SK-N-SH (cell line): ENCODE data around the gene CYP2A13.

Source experiments
- EP300 ChIP-seq, 2 experiments: IDR thresholded peaks; 2 replicates each; pipeline versions ENCODE4 v1.4.0 to v1.6.1; 2012; ENCODE audit warnings: borderline replicate concordance in 1 of 2, low read depth in 1 of 2, low read length in 1 of 2
- GABPA ChIP-seq: IDR thresholded peaks from 2 replicates; pipeline ENCODE4 v1.4.0; 2012; ENCODE audit warnings: low read depth, mild to moderate bottlenecking
- MEF2A ChIP-seq: IDR thresholded peaks from 2 replicates; pipeline ENCODE4 v1.4.0; 2012; ENCODE audit warnings: low read depth, borderline replicate concordance
- NRF1 ChIP-seq: IDR thresholded peaks from 2 replicates; pipeline ENCODE4 v1.6.1; 2012; ENCODE audit warnings: low read depth, mild to moderate bottlenecking, low read length
- POLR2AphosphoS5 ChIP-seq: IDR thresholded peaks from 2 replicates; pipeline ENCODE4 v1.6.1; 2012; ENCODE audit warnings: low read depth, low read length
- RFX5 ChIP-seq: IDR thresholded peaks from 2 replicates; pipeline ENCODE4 v1.6.1; 2012; ENCODE audit warnings: mild to moderate bottlenecking, improper control_type of control experiment, low read length
- SIN3A ChIP-seq: IDR thresholded peaks from 2 replicates; pipeline ENCODE4 v1.6.1; 2012; ENCODE audit warnings: low read depth, mild to moderate bottlenecking, low read length, moderate library complexity, borderline replicate concordance
- SMC3 ChIP-seq: IDR thresholded peaks from 2 replicates; pipeline ENCODE4 v1.6.1; 2012; ENCODE audit warnings: low read depth, low read length, improper control_type of control experiment
- TAF1 ChIP-seq: IDR thresholded peaks from 2 replicates; pipeline ENCODE4 v1.6.1; 2012; ENCODE audit warnings: low read depth, mild to moderate bottlenecking, low read length, moderate library complexity, borderline replicate concordance
- TEAD4 ChIP-seq: IDR thresholded peaks from 2 replicates; pipeline ENCODE4 v1.4.0; 2012; ENCODE audit warnings: mild to moderate bottlenecking, borderline replicate concordance; ENCODE audit not compliant: insufficient read depth
- TF ChIP-seq, protein P1 (sequence below): fragments of 200-600 bp; sonication (generic); IDR thresholded peaks from 2 replicates; pipeline ENCODE4 v1.6.1; 2017; ENCODE audit warnings: antibody characterized with exemption, mild to moderate bottlenecking, moderate library complexity
- TF ChIP-seq, protein P2 (sequence below): IDR thresholded peaks from 2 replicates; pipeline ENCODE4 v1.4.0; 2012; ENCODE audit warnings: low read depth
- TF ChIP-seq, protein P3 (sequence below): fragments of 150-350 bp; IDR thresholded peaks from 2 replicates; pipeline ENCODE4 v1.6.1; 2017; ENCODE audit warnings: antibody characterized with exemption, low read length, low read depth, borderline replicate concordance
- TF ChIP-seq, protein P4 (sequence below): IDR thresholded peaks from 2 replicates; pipeline ENCODE4 v1.4.0; 2012; ENCODE audit warnings: low read depth, borderline replicate concordance

DNA sequence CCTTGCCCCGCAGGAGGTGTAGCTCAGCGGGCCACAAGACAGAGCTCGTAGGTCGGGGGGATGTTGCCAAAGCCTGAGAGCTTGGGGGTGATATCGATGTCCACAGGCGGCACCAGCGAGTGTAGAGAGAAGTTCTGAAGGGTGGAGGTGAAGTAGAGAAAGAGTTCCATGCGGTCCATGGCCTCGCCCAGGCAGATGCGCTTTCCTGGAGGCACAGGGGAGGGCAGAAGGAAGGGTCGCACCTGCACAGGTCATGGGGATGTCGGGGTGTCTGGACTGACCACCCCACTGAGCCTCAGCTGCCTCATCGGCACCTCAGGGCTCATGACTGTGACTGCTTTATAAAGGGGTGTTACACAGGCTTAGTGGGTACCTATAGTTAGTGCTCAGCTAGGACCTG lies 37.8 kb upstream of the CYP2A13 start:
- TF ChIP-seq SMC3 (no peak), EP300 (IDR thresholded peaks at IDR 0.05; ENCODE audit: borderline replicate concordance in 1 of 2, low read depth in 1 of 2, low read length in 1 of 2) (no peak), RFX5 (no peak), SIN3A (no peak), TAF1 (no peak), POLR2AphosphoS5 (no peak), GABPA (no peak), NRF1 (no peak), TEAD4 (no peak), MEF2A (no peak)
- TF ChIP-seq, protein P1, sequence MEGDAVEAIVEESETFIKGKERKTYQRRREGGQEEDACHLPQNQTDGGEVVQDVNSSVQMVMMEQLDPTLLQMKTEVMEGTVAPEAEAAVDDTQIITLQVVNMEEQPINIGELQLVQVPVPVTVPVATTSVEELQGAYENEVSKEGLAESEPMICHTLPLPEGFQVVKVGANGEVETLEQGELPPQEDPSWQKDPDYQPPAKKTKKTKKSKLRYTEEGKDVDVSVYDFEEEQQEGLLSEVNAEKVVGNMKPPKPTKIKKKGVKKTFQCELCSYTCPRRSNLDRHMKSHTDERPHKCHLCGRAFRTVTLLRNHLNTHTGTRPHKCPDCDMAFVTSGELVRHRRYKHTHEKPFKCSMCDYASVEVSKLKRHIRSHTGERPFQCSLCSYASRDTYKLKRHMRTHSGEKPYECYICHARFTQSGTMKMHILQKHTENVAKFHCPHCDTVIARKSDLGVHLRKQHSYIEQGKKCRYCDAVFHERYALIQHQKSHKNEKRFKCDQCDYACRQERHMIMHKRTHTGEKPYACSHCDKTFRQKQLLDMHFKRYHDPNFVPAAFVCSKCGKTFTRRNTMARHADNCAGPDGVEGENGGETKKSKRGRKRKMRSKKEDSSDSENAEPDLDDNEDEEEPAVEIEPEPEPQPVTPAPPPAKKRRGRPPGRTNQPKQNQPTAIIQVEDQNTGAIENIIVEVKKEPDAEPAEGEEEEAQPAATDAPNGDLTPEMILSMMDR: no peak
- TF ChIP-seq, protein P2, sequence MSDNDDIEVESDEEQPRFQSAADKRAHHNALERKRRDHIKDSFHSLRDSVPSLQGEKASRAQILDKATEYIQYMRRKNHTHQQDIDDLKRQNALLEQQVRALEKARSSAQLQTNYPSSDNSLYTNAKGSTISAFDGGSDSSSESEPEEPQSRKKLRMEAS: no peak
- TF ChIP-seq, protein P3, sequence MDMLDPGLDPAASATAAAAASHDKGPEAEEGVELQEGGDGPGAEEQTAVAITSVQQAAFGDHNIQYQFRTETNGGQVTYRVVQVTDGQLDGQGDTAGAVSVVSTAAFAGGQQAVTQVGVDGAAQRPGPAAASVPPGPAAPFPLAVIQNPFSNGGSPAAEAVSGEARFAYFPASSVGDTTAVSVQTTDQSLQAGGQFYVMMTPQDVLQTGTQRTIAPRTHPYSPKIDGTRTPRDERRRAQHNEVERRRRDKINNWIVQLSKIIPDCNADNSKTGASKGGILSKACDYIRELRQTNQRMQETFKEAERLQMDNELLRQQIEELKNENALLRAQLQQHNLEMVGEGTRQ: no peak
- TF ChIP-seq, protein P4, sequence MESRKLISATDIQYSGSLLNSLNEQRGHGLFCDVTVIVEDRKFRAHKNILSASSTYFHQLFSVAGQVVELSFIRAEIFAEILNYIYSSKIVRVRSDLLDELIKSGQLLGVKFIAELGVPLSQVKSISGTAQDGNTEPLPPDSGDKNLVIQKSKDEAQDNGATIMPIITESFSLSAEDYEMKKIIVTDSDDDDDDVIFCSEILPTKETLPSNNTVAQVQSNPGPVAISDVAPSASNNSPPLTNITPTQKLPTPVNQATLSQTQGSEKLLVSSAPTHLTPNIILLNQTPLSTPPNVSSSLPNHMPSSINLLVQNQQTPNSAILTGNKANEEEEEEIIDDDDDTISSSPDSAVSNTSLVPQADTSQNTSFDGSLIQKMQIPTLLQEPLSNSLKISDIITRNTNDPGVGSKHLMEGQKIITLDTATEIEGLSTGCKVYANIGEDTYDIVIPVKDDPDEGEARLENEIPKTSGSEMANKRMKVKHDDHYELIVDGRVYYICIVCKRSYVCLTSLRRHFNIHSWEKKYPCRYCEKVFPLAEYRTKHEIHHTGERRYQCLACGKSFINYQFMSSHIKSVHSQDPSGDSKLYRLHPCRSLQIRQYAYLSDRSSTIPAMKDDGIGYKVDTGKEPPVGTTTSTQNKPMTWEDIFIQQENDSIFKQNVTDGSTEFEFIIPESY: no peak
